NB4 (cell line): Measurements from ENCODE around the gene LY86.

ENCODE experiments used
- DNase-seq: peaks from one replicate; pipeline ENCODE4 v3.0.0; 2010; ENCODE audit warnings: low read depth
- H3K4me3 ChIP-seq: one replicate; pipeline ENCODE4 v1.5.1; 2011; ENCODE audit warnings: mild to moderate bottlenecking, low read depth, low read length, moderate library complexity
- CTCF ChIP-seq: IDR thresholded peaks from one replicate; pipeline ENCODE4 v1.5.1; 2012; ENCODE audit warnings: low read depth, low read length
- MYC ChIP-seq: IDR thresholded peaks from 2 replicates; pipeline ENCODE4 v1.6.1; 2011; ENCODE audit warnings: low read depth, low read length
- POLR2A ChIP-seq: IDR thresholded peaks from 2 replicates; pipeline ENCODE4 v1.6.1; 2011; ENCODE audit warnings: mild to moderate bottlenecking; ENCODE audit not compliant: insufficient read length; ENCODE audit errors: extremely low read depth
- TF ChIP-seq, protein P1 (sequence below): IDR thresholded peaks from 2 replicates; pipeline ENCODE4 v1.6.1; 2011; ENCODE audit warnings: low read depth, low read length

Gene LY86

DNA sequence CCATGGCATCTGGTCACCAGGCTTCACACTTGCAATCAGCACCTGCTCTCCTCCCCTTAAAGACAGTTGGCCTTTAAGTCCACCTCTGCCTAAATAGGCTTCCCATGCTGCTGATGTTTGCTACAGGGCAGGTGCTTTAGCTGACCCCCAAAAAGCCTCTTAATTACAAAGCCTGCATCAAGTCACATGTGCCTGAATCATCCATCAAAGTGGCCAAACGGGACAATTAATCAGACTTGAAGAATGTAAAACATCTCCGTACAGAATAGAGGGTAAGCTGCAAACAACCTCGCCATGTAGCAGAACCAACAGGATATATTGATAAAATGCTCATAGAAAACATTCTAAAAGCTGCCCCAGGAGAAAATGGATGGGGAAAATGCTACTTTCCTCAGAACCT lies 7.4 kb downstream of the LY86 start:
- H3K4me3 ChIP-seq, result no peak overlapping the region
- no peak for DNase-seq
- no peak for TF ChIP-seq MYC
- TF ChIP-seq, protein P1, sequence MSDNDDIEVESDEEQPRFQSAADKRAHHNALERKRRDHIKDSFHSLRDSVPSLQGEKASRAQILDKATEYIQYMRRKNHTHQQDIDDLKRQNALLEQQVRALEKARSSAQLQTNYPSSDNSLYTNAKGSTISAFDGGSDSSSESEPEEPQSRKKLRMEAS, result no peak
- no peak for TF ChIP-seq CTCF
- no peak for TF ChIP-seq POLR2A

GRCh38 chr6:6596529-6597328 lies 8.2 kb downstream of the LY86 start:
- DNase-seq, result no peak
- H3K4me3 ChIP-seq, result no peak overlapping the region
- TF ChIP-seq POLR2A (no peak), CTCF (no peak), MYC (no peak)
- TF ChIP-seq, protein P1, result no peak

DNA sequence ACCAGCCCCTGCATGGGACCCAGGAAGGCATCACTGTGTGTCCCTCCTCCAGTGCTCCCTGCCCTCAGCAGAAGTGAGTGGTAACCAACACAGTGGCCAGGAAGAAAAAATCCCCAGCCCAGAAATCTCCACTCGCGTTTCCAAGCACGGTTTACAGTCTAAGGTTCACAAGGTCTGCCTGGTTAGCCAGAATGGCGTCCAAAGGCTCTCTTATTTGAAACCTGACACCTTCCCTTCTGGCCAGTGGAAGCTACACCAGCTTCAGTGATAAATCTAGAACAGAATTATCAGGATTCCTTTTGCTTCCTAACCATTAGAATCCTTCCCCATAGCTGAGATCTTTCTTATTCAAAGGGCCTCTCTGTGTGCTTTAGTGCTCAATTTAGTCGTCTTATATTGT lies 9.2 kb downstream of the LY86 start:
- no peak for TF ChIP-seq POLR2A
- TF ChIP-seq, protein P1, result no peak
- TF ChIP-seq CTCF, result no peak
- no peak for TF ChIP-seq MYC
- H3K4me3 ChIP-seq, result no peak overlapping the region
- no peak for DNase-seq

- H3K4me3 ChIP-seq, result no peak overlapping the region
- TF ChIP-seq POLR2A (no peak), MYC (no peak), CTCF (no peak)
- TF ChIP-seq, protein P1, result no peak
- no peak for DNase-seq
These were observed 11.0 kb downstream of the LY86 start for GRCh38 chr6:6599468-6599873.

DNA sequence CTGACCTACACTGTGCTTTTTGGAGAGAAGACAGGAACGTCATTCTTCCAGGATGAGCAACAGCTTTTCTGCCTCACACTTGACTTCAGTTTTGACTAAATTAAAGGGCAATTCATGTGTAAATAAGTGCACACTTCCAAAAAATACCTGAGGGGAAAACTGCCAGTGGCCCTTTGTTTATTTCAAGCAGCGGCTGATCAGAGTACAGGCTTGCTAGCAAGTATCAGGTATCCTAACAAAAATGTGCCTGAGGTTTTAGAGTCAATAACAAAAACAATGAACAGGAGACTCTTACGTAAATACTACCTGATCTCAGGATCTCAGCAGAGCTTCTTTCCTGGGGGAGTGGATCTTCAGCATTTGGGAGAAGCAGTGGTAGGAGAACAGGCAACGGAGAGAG lies 12.4 kb downstream of the LY86 start:
- DNase-seq, result no peak
- TF ChIP-seq POLR2A, result no peak
- TF ChIP-seq, protein P1, result no peak
- TF ChIP-seq CTCF, result no peak
- no peak for TF ChIP-seq MYC
- H3K4me3 ChIP-seq, result no peak overlapping the region
